Measurements from ENCODE around the gene ZNF189. TPM values are rescaled to one million over a fixed set of nuclear protein-coding genes. Genes with fewer than 3 reads are reported as not detected.
"Not testable (repeated sequence)": the region's sequence is repeated elsewhere in the genome, so short reads cannot be mapped to it uniquely, and the experiment has no call there.

Gene ZNF189
- total and polyA plus RNA-seq, 11 donors, result 10.0 to 34.6 (median 19.3) TPM

GRCh38 chr9:101380295-101380694 lies 18.4 kb upstream of the ZNF189 start:
- Histone ChIP-seq H3K27me3 (no peaks in the 10 kb centered on the region), H3K9me3 (peaks cover 0 to 17% (median 6%) of the 10 kb centered on the region in 12 donors), H3K36me3 (no peaks in the 10 kb centered on the region), H3K4me3 (no peak overlapping the region), H3K4me1 (no peaks in the 10 kb centered on the region), H3K27ac (no peak overlapping the region)
- intact Hi-C loops (cut with DNase I), result no loop called here
- TF ChIP-seq CTCF (IDR thresholded peaks at IDR 0.05) (no peak), POLR2A (IDR thresholded peaks at IDR 0.05) (no peak)
- ATAC-seq, result no peak
- no peak for DNase-seq

GRCh38 chr9:101381118-101381517 lies 17.5 kb upstream of the ZNF189 start:
- 90 to 95% (median 94%) methylated on average over 3 of the region's 3 CpGs for WGBS, 4 donors
- Histone ChIP-seq H3K4me3 (no peak overlapping the region), H3K27me3 (no peaks in the 10 kb centered on the region), H3K4me1 (no peaks in the 10 kb centered on the region), H3K9me3 (peaks cover 0 to 21% (median 10%) of the 10 kb centered on the region in 12 donors), H3K27ac (no peak overlapping the region), H3K36me3 (no peaks in the 10 kb centered on the region)
- TF ChIP-seq CTCF (IDR thresholded peaks at IDR 0.05), result no peak
- TF ChIP-seq POLR2A (IDR thresholded peaks at IDR 0.05), result no peak
- DNase-seq (no peak), ATAC-seq (no peak)
- intact Hi-C loops (cut with DNase I), result no loop called here

GRCh38 chr9:101381833-101382342 lies 16.8 kb upstream of the ZNF189 start:
- WGBS, 4 donors, result 82 to 93% (median 91%) methylated on average over 2 of the region's 2 CpGs
- H3K36me3 ChIP-seq, result no peaks in the 10 kb centered on the region
- ATAC-seq (no peak), DNase-seq (no peak)
- H3K4me3 ChIP-seq, result no peak overlapping the region
- no peaks in the 10 kb centered on the region for H3K4me1 ChIP-seq
- peaks cover 0 to 21% (median 10%) of the 10 kb centered on the region in 12 donors for H3K9me3 ChIP-seq
- TF ChIP-seq CTCF (IDR thresholded peaks at IDR 0.05) (no peak), POLR2A (IDR thresholded peaks at IDR 0.05) (no peak)
- intact Hi-C loops (cut with DNase I), result no loop called here
- no peak overlapping the region for H3K27ac ChIP-seq
- H3K27me3 ChIP-seq, result no peaks in the 10 kb centered on the region

GRCh38 chr9:101383361-101383760 lies 15.3 kb upstream of the ZNF189 start:
- ATAC-seq (no peak), DNase-seq (no peak)
- Histone ChIP-seq H3K36me3 (peaks cover 0 to 10% (median 0%) of the 10 kb centered on the region in 9 donors), H3K9me3 (peaks cover 0 to 21% (median 10%) of the 10 kb centered on the region in 12 donors), H3K4me3 (no peak overlapping the region), H3K27ac (no peak overlapping the region), H3K4me1 (no peaks in the 10 kb centered on the region), H3K27me3 (no peaks in the 10 kb centered on the region)
- TF ChIP-seq CTCF (IDR thresholded peaks at IDR 0.05) (no peak), POLR2A (IDR thresholded peaks at IDR 0.05) (no peak)
- intact Hi-C loops (cut with DNase I), result no loop called here
- WGBS, 4 donors, result 85 to 93% (median 90%) methylated on average over 2 of the region's 2 CpGs

- intact Hi-C loops (cut with DNase I); ATAC-seq; H3K27ac ChIP-seq; H3K4me3 ChIP-seq; DNase-seq; H3K4me1 ChIP-seq; H3K27me3 ChIP-seq: not testable (repeated sequence)
- H3K36me3 ChIP-seq, result peaks cover 0 to 27% (median 12%) of the 10 kb centered on the region in 9 donors
- peaks cover 0 to 21% (median 10%) of the 10 kb centered on the region in 12 donors for H3K9me3 ChIP-seq
- WGBS, 4 donors, result 87 to 97% (median 94%) methylated on average over 11 of the region's 11 CpGs
Observed at GRCh38 chr9:101384873-101385536, 13.6 kb upstream of the ZNF189 start, which contains the start of gene BAAT. Gene BAAT (minus strand): TSS chr9:101385006. CDS start chr9:101371404, 13,602 bp downstream.

Data from heart left ventricle (tissue), 16 donors.